Measurements from ENCODE around the gene FXYD4.

DNA sequence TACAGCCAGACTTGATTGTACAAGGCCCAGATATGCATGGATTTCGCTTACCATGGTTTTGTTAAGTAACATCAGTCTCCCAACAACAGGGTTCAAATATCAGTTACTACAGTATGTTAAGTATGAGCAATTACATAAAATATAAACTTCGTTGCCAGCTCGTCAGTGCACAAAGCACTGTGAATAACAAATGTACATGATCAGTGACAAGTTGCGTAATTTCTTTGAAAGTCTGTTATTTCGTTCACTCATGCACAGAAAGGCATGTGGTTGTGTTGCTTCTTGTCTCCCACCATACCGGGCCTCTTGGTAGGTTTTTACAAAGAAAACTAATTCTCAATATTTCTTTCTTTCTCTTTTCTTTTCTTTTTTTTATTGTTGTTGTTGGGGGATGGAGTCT is 53.0 kb downstream of the FXYD4 start:
- TF ChIP-seq EZH2 (IDR thresholded peaks at IDR 0.05; ENCODE audit: low read length): no peak
- TF ChIP-seq, protein P1, sequence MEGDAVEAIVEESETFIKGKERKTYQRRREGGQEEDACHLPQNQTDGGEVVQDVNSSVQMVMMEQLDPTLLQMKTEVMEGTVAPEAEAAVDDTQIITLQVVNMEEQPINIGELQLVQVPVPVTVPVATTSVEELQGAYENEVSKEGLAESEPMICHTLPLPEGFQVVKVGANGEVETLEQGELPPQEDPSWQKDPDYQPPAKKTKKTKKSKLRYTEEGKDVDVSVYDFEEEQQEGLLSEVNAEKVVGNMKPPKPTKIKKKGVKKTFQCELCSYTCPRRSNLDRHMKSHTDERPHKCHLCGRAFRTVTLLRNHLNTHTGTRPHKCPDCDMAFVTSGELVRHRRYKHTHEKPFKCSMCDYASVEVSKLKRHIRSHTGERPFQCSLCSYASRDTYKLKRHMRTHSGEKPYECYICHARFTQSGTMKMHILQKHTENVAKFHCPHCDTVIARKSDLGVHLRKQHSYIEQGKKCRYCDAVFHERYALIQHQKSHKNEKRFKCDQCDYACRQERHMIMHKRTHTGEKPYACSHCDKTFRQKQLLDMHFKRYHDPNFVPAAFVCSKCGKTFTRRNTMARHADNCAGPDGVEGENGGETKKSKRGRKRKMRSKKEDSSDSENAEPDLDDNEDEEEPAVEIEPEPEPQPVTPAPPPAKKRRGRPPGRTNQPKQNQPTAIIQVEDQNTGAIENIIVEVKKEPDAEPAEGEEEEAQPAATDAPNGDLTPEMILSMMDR (optimal IDR thresholded peaks at IDR 0.05 in 1 of 3, IDR thresholded peaks at IDR 0.05 in 1 of 3, conservative IDR thresholded peaks at IDR 0.05 in 1 of 3; ENCODE audit: extremely low read depth in 1 of 3, insufficient read depth in 2 of 3, low read length in 3 of 3): no peak
